ENCODE results near the gene TBCD.

The TBCD gene

GRCh38 chr17:82858376-82859126, 106.7 kb downstream of the TBCD start:
- DNase-seq (ENCODE audit: low read depth), result no peak

GRCh38 chr17:82859431-82860403, 107.9 kb downstream of the TBCD start:
- DNase-seq (ENCODE audit: low read depth), result no peak

- no peak for DNase-seq (ENCODE audit: low read depth)
Measured at GRCh38 chr17:82860606-82861392, 108.9 kb downstream of the TBCD start.

GRCh38 chr17:82861393-82861775, 109.5 kb downstream of the TBCD start:
- DNase-seq (ENCODE audit: low read depth), result no peak

- DNase-seq (ENCODE audit: low read depth), result no peak
Measured at GRCh38 chr17:82862191-82862590, 110.3 kb downstream of the TBCD start.

- no peak for DNase-seq (ENCODE audit: low read depth)
Measured at GRCh38 chr17:82862737-82863382, 111.0 kb downstream of the TBCD start.

- DNase-seq (ENCODE audit: low read depth), result no peak
Measured at GRCh38 chr17:82863383-82863940, 111.6 kb downstream of the TBCD start.

- peak; percentile 77 for DNase-seq (ENCODE audit: low read depth)
Measured at GRCh38 chr17:82863941-82864712, 112.3 kb downstream of the TBCD start.

GRCh38 chr17:82864713-82865248, 112.9 kb downstream of the TBCD start:
- DNase-seq (ENCODE audit: low read depth), result no peak

GRCh38 chr17:82865274-82865673, 113.4 kb downstream of the TBCD start:
- DNase-seq (ENCODE audit: low read depth), result no peak

GRCh38 chr17:82865774-82866395, 114.0 kb downstream of the TBCD start:
- DNase-seq (ENCODE audit: low read depth), result no peak

- DNase-seq (ENCODE audit: low read depth), result no peak
Measured at GRCh38 chr17:82866590-82867191, 114.8 kb downstream of the TBCD start.

- DNase-seq (ENCODE audit: low read depth), result no peak
Measured at GRCh38 chr17:82867763-82868325, 116.0 kb downstream of the TBCD start.

GRCh38 chr17:82868715-82869131, 116.9 kb downstream of the TBCD start:
- DNase-seq (ENCODE audit: low read depth), result no peak

GRCh38 chr17:82869536-82869935, 117.7 kb downstream of the TBCD start:
- no peak for DNase-seq (ENCODE audit: low read depth)

GRCh38 chr17:82870091-82870491, 118.2 kb downstream of the TBCD start:
- DNase-seq (ENCODE audit: low read depth), result no peak

- DNase-seq (ENCODE audit: low read depth), result no peak
Measured at GRCh38 chr17:82870541-82870940, 118.7 kb downstream of the TBCD start.

GRCh38 chr17:82871056-82871775, 119.4 kb downstream of the TBCD start:
- no peak for DNase-seq (ENCODE audit: low read depth)
